SK-N-MC (cell line): ENCODE measurements around the gene CNPY2.
A peak's percentile ranks its signal among the peaks of the same experiment; 100 is the strongest.

Source experiments
- EZH2 ChIP-seq: fragments of 200-600 bp; sonication (generic); IDR thresholded peaks from one replicate; pipeline ENCODE4 v1.6.1; 2017; ENCODE audit warnings: antibody characterized with exemption
- POLR2AphosphoS5 ChIP-seq: IDR thresholded peaks from 2 replicates; pipeline ENCODE4 v1.6.1; 2012; ENCODE audit warnings: mild to moderate bottlenecking, low read depth, low read length, borderline replicate concordance

GRCh38 chr12:56299853-56300643, 15.7 kb downstream of the CNPY2 start, which contains the start of gene CS:
- TF ChIP-seq POLR2AphosphoS5 = peak; percentile 67
- no peak for TF ChIP-seq EZH2
